ENCODE measurements around the gene SLC39A2. TPM values are rescaled to one million over a fixed set of nuclear protein-coding genes. Genes with fewer than 3 reads are reported as not detected.

SLC39A2 gene
- total and polyA plus RNA-seq, 2 experiments from 2014 or later = not detected

- no peaks in the 10 kb centered on the region for H3K36me3 ChIP-seq (ENCODE audit: insufficient read depth)
- H3K27me3 ChIP-seq (ENCODE audit: insufficient read depth) = no peaks in the 10 kb centered on the region
- no peaks in the 10 kb centered on the region for H3K27me3 Mint-ChIP-seq (ENCODE audit: insufficient read depth, low read depth, poor library complexity)
- no peak overlapping the region for H3K4me2 ChIP-seq
- no peak overlapping the region for H3K4me3 Mint-ChIP-seq
- H3K4me1 ChIP-seq (ENCODE audit: insufficient read depth) = peaks cover 13% of the 10 kb centered on the region
- ATAC-seq (no peak), DNase-seq (ENCODE audit: low spot score) (no peak)
- peaks cover 6% of the 10 kb centered on the region for H3F3A ChIP-seq (replicated peaks; ENCODE audit: low read depth)
- H3K4me1 Mint-ChIP-seq = peaks cover 10% of the 10 kb centered on the region
- H3K9me3 Mint-ChIP-seq = no peaks in the 10 kb centered on the region; the same call in 2 of the 3 replicates
- peaks cover 12% of the 10 kb centered on the region; the same call in 1 of the 2 replicates for H4K20me1 ChIP-seq (replicated peaks; ENCODE audit: insufficient read depth)
- peaks cover 6% of the 10 kb centered on the region for H3K36me3 Mint-ChIP-seq (ENCODE audit: low read depth)
- H3K4me3 ChIP-seq = no peak overlapping the region
- no peak overlapping the region for H2AFZ ChIP-seq
- peaks cover 18% of the 10 kb centered on the region for H3K79me2 ChIP-seq (replicated peaks; ENCODE audit: insufficient read depth)
- H3K27ac Mint-ChIP-seq = no peak overlapping the region
- TF ChIP-seq CREB1 (CRISPR knock-in tag; IDR thresholded peaks at IDR 0.05; ENCODE audit: low read depth) (no peak), STAT1 (IDR thresholded peaks at IDR 0.05; ENCODE audit: unreplicated experiment) (no peak), JUNB (IDR thresholded peaks at IDR 0.05; ENCODE audit: unreplicated experiment) (no peak), NANOG (IDR thresholded peaks at IDR 0.05; ENCODE audit: borderline replicate concordance) (no peak), CTCF (conservative IDR thresholded peaks at IDR 0.05; ENCODE audit: low read depth in 2 of 2) (no peak), ZNF114 (CRISPR knock-in tag; IDR thresholded peaks at IDR 0.05) (no peak), ZNF331 (CRISPR knock-in tag; IDR thresholded peaks at IDR 0.05; ENCODE audit: low read depth) (no peak), EZH2 (IDR thresholded peaks at IDR 0.05; ENCODE audit: low read depth, unreplicated experiment) (no peak), POLR2AphosphoS5 (IDR thresholded peaks at IDR 0.05; ENCODE audit: low read depth) (no peak), EZH2phosphoT487 (IDR thresholded peaks at IDR 0.05; ENCODE audit: unreplicated experiment) (no peak), ZNF462 (CRISPR knock-in tag; IDR thresholded peaks at IDR 0.05) (no peak), ETS1 (IDR thresholded peaks at IDR 0.05) (no peak), REST (IDR thresholded peaks at IDR 0.05; ENCODE audit: unreplicated experiment) (no peak)
- H3K27ac ChIP-seq (ENCODE audit: low read depth) = no peak overlapping the region
- H3K9me2 ChIP-seq (ENCODE audit: insufficient read depth) = peaks cover 17% of the 10 kb centered on the region; the same call in 1 of the 2 replicates
Measured at GRCh38 chr14:20986811-20987210, 12.3 kb upstream of the SLC39A2 start.
